SKM-1 treated with dmso at 0.1 percent for 144 hours (cell line): ENCODE data around the gene RBM23.
"Not testable (repeated sequence)": the region's sequence is repeated elsewhere in the genome, so short reads cannot be mapped to it uniquely, and the experiment has no call there.

ENCODE experiments used
- DNase-seq: peaks from one replicate; lab custom pipeline; 2025; ENCODE audit not compliant: unreplicated experiment; lab: John Stamatoyannopoulos, UW

Gene RBM23

DNA sequence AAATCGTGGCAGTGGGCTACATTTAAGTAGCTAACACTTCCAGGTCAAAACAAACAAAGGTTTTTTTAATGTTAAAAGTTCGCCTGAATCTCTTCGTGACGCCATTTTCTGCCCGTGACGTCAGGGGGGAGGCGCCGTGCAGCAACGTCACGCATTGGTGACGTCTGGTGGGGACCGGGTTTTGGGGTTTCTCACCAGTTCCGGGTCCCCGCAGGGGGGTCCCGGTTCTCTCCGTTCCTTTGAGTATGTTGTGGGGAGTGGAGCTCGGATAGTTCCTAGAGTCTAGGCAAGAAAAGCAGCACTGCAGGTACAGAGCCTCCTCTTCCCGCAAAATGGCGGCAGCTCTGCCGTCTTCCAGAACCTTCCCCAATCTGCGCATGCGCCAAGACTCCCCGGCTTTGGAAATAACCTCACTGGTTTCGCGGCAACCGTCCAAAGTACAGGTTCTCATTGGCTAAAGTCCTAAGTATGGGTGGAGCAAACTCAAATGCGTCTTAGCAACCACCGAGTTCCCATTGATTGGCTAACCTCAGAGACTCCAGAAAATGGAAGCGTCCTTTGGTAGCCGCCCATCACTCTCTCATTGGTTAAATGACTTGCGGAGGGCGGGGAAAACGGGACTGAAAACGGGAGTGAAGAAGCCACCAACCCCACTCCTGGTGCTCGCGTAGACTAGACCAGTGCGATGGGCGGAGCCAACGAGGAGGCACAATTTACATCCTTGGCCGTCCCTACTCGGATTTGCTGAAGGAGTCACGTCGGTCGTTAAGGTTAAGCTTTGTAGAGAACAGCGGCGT, at the start of gene RBM23:
TSS of gene RBM23 (minus strand) at position 346 of the 797 bp plus-strand sequence.
- DNase-seq = peak; percentile 91

DNA sequence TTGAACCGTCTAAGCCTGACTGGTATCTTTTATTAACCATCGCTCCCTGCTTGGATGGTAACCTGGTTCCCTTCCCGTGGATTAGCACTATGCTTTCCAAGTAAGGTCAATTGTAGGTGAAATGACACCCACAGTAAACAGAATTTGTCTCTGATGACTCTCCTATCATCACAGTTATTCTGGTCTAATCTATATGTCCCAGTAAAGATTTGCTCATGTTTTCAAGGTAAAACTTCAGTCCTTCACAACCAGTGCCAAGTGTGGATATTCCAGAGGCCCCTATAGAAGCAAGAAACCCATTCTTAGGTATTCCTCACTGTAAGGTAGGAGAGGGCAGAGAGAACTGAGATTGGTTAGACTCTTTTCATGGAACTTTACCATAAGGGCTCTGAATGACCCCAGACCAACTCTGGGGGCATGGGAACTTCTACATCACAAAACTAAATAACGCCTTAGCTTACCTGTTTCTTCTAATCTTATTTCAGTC, 47.9 kb upstream of the RBM23 start:
- DNase-seq = no peak

DNA sequence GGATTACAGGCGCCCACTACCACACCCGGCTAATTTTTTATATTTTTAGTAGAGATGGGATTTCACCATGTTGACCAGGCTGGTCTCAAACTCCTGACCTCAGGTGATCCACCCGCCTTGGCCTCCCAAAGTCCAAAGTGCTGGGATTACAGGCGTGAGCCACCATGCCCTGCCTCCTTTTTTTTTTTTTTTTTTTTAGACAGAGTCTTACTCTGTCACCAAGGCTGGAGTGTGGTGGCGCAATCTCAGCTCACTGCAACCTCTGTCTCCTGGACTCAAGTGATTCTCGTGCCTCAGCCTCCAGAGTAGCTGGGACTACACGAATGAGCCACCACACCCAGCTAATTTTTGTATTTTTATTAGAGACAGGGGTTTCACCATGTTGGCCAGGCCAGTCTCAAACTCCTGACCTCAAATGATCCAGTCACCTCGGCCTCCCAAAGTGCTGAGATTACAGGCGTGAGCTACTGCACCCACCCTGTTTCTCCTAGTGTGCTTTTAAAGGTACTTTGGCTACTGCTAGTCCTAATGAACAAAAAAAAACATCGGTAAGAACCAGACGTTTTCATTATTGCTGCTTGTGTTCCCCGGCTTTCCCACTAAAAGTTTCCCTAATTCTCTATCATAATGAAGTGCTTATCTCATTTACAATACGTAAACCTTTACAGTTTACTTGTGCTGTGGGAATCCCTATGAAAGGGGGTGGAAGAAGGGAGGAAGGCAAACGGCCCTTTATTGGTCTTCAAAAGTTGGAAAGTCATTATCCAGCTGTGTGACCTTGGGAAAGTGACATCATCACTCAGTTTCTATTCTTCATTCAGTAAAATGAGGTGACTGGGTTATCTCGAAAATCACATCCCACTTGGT, 47.2 kb upstream of the RBM23 start:
- DNase-seq = not testable (repeated sequence)

DNA sequence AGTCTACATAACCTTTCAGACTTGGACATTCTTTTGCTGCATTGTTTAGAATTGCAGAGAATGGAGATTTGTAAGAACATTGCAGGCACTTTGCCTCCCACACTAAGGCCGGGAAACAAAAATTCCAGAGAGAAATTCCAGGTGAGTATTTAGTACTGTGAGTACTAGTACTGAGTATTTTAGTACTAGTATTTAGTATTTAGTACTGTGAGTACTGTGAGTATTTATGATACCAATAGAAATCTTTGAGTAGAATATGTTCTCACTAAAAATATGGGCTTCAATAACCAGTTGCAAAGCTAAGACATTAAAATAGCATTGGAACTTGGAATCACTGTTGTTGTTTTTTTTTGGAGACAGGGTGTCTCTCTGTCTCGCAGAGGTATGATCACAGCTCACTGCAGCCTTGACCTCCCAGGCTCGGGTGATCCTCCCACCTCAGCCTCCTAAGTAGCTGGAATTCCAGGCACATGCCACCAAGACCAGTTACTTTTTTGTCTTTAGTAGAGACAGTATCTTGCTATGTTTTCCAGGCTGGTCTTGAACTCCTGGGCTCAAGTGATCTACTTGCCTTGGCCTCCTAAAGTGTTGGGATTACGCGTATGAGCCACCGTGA, 43.2 kb upstream of the RBM23 start:
- DNase-seq = no peak

DNA sequence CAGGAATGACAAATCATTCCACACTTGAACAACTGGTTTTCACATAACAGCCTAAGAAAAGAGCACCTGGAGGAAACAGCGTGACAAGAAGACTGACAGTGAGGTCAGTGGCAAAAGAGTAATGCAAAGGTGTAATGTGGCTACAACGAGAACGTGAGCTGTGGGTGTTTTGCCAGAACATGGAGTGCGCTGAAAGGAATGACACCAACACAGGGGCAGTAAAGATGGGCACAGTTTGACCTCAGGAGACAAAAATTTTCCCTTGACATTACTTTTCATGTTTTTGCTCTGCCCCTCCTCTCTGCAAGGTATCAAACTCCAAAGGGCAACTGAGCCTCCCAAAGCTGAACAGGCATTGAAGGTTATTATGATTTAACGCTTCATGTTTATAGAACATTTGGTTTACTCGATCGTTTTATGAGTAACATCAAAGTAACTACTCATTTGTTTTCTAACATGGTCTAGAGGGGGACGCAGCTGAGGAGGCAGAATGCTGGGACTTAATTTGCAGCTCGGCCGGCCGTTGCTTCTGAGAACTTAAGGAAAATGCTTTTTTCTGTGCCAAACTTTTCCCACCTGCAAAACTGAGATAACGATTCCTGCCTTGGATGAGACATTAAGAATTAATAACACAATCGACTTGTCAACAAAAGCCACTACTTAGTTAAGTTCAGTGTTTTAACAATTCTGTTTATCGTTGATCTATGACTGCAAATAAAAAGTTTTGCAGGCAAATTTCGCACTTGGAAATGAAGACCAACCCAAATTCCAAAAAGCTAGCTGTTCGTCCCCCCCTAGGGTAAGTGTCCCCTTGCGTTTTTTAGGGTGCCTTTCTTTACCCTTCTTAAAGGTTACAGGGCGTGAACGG, 37.0 kb upstream of the RBM23 start:
- DNase-seq = no peak

DNA sequence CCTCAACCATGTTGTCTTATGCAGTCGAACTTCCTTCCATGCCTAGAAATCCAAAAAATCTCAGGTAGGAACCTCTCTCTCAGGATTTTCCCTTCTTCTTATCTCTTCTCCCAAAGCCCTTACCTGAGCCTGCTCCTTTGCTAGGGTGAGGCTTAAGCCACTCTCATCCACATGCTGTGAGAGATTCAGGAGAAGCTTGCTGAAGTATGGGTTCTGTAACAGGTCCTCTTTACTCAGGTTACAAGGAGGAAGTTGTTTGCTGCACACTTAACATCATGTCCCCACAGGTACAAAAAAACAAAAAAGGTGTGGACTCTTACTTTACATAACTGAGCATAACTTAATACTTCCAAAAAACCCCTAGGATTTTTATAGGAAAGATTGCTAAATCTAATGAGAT, 33.5 kb upstream of the RBM23 start:
- no peak for DNase-seq

DNA sequence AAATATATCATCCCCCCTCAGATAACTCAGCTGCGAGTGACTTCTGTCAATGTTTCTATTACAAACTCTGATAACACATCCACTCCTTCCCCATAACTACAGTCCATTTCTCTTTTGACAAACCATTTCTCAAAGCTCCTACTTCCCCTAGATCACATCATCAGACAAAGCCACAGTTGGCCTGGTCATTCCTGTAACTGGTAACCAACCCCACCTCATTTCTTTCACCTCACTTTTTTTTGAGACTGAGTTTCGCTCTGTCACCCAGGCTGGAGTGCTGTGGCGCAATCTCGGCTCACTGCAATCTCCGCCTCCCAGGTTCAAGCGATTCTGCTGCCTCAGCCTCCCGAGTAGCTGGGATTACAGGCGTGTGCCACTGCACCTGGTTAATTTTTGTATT, 32.8 kb upstream of the RBM23 start:
- DNase-seq = peak; percentile 49

DNA sequence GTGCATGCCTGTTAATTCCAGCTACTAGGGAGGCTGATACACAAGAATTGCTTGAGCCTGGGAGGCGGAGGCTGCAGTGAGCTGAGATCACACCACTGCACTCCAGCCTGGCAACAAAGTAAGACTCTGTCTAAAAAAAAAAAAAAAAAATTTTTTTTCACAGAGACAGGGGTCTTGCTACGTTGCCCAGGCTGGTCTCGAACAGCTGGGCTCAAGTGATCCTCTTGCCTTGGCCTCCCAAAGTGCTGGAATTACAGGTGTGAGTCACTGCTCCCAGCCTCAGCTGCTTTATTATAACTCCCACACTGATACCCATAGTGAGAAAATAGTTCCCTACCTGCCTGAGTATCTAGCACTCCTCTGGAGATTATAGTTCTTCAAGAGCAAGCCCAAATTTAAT, 26.7 kb upstream of the RBM23 start:
- no peak for DNase-seq

DNA sequence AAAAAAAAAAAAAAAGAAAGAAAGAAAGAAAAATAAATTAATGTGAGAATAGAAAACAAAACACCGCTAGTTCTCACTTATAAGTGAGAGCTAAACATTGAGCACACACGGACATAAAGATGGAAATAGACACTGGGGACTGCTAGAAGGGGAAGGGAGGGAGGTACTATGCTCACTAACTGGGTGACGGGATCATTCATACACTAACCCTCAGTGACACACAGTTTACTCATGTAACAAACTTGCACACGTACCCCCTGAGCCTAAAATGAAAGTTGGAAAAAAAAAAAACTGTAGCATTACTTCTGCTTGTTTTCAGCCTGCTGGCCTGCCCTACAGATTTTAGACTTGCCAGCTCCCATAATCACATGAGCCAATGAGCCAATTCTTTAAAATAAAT, 20.7 kb upstream of the RBM23 start:
- no peak for DNase-seq

DNA sequence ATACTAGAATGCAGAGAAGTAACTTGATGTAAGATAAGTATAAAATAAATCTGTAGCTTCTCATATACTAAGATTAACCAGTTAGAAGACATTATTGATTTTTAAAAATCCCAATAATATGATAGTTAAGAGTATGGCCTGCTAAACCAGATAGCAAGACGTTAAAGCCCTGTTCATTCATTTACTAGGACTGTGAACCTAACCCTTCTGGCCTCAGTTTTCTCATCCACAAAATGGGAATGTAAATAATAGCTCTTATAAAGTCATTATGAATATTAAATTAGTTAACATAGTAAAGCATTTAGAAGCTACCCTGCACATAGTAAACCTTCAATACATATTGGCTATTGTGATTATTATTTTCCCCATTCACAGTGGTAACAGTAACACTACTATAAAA, 16.2 kb upstream of the RBM23 start:
- DNase-seq = no peak

DNA sequence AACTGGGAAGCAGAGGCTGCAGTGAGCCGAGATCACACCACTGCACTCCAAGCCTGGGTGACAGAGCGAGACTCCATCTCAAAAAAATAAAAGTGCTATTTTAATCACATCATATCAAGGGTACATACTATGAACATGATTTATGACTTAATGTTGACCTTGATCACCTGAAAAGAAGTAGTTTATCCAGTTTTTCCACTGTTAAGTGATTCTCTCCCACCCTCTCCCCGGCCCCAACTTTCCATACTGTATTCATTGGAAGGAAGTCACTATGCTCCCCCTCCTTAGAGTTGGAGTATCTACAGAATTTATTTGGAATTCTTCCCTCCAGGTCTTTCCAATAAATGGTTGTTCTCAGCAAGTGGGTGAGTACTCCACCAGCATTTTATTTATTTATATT, 13.2 kb upstream of the RBM23 start:
- no peak for DNase-seq

DNA sequence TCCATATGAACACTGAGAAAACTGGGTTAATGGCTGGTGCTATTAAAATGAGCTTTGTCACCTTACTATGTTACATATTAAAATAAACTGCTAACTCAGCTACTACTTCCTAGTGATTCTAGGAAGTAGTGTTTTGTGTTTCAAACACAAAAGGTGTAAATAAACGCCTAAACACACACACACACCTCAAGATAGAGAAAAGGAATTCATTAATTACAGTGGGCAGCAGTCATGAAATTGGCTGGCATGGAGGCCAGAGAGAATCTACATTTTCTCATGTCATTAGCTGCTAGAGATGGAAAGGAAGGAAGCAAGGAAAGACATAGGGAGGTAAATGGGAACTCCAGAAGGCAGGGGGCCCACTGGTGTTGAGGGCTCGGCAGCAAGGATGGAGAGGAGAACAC, 11.0 kb upstream of the RBM23 start:
- no peak for DNase-seq

DNA sequence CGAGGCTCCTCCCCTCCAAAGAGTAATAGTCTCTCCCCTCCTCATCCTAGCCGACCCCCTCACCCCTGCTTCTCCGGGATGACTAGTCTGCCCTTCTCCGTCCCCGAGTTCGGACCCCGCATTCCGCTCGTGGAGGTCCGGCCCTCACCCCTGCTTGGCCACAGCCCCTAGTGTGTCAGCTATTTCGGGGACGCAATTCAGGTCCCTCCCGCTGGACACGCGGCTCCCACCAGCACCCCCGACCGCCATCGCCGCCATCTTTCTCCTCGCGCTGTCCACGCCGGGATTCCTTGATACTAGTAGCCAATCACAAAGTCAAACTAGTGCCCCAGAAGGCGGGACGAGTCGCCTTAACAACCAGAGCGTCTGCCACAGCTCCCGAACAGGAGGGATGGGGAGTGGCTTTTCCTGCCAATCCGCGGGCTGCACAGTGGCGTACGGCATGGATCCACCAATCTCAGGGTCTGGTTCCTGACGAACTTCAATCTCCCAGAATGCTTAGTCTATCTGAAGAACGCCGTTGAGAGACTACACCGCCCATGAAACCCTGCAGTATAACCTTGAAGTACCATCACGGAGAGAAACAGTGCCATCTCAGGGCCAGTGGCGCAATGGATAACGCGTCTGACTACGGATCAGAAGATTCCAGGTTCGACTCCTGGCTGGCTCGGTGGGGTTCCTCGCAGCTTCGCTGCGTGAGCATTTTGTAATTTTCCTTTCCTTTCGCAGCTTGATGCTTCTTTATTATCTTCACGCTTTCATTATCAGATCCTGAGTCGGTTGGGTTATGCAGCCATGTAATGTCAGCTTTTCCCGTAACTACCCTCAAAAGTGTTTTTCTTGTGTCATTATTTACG, 10.4 kb upstream of the RBM23 start, which contains the start of gene PRMT5:
TSS of gene PRMT5 (minus strand) at position 273 of the 857 bp plus-strand sequence. CDS start at position 258, 15 bp downstream.
- peak; percentile 92 for DNase-seq

DNA sequence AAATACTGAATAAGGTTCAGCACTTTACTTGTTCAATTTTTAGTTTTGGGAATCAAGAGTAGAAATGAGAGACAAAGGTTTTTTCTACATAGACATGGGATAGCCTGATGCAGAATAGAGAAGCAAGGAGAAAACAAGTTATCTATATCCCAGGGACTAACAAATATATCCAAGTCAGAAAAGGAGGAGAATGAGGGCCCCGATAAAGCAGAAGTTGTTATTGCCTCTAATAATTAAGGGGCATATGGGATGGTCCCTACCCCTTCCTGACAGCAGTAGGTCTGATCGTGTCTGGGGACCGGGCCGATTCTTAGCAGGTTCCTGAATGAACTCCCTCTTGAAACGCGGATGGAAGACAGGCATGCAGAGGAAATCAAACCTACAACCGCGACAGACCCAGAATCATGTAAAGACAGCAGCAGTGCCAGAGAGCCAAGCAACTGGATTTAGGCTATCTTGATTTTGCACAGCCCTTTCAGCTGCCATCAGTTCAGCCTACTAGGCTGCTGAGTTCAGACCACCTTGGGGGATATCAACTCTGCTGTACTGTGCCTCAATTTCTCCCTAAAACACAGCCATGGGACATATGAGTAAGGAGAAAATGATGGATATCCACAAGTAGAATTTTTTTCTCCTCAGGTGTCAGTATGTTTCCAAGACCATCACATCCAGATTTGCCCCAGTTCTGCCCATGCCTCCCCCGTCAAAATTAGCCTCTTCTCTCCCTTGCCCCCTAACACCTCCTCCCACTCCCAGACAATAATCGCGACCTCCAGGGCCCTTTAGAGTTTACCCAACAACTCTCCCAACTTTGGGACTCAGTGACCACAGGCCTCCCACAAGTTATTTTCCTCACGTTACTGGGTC, 9.5 kb upstream of the RBM23 start:
- no peak for DNase-seq

DNA sequence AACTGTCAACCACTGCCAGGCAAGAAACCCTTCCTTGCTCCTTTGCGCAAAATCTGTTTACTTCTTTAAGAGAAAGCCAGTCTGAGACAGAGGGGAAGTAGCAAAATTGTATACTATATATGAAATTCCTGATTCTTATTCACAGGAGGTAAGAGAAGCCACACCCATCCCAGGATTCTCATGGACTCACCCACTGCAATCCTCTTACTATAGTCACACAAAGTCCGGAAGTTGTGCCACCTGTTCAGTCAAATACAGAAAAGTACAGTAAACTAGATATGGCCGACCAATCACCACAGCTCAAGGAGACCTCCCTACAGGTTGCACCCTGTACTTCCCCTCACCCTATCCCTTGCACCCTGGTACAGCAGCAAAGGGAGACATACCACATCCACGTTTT, 7.4 kb upstream of the RBM23 start:
- no peak for DNase-seq

DNA sequence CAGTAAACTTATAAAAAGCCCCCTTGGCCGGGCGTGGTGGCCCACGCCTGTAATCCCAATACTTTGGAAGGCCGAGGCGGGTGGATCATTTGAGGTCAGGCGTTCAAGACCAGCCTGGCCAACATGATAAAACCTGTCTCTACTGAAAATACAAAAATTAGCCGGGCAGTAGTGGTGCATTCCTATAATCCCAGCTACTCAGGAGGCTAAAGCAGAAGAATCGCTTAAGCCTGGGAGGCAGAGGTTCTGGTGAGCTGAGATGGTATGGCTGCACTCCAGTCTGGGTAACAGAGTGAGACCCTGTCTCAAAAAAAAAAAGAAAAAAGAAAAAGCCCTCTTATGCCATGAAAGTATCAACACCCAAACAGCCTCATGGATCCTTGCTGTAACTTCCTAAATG, 6.6 kb upstream of the RBM23 start:
- no peak for DNase-seq

DNA sequence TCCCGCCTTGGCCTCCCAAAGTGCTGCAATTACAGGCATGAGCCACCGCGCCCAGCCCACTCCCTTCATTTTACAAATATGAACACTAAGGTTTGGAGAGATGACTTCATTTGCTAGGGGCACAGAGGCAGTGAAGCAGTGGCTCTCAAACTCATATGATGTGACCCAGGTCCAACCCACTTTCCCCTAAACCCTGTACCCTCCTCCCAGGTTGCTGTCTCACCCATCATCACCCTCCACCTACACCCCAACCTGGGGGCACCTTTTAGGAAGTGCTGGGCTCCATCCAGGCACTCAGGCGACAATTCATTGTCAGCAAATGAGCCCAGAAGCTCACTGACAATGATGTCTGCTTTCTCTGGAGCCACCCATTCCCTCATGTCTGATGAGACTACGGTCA, 4.8 kb upstream of the RBM23 start:
- no peak for DNase-seq

DNA sequence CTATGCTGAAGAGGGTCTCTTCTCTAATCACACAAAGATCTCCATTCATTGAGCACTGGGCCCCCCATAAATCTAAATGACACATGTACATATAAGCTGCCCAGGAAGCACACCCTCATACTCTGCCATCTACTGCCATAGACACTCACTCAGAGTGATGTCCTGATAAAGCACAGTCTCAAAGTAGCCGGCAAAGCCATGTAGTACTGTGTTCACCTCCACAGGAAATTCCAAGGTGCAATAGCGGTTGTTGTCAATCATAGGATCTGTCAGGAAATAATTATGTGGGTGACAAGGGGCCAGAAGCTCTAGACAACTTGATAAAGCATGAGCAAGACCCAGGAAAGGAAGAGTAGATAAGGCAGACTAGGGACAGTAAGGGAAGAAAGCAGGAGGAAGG, 3.3 kb upstream of the RBM23 start:
- no peak for DNase-seq

DNA sequence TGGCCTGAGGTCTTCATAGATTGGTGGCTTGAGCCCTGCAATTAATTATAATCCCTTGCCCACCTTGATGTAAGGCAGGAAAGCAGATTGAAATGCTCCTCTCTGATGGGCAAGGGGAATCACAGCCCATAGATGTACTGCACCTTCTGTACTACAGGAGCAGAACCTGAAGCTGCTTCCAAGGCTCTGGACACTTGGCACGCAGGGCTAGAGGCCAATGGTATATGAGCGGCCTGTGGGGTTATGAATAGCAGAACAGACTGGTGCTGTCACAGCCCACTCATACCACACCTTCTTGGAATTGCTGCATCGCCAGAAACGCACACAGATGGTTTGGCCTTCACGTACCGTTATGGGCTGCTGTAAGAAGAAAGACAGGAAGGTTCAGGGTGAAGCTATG, 1.7 kb upstream of the RBM23 start:
- DNase-seq = no peak
